Upper lobe of left lung (tissue), 4 donors: ENCODE data around the gene ANKRD60.

Experiments used
- EP300 ChIP-seq, 4 donors: sonication (generic); formaldehyde crosslinking; IDR thresholded peaks; one replicate each; pipeline ENCODE4 v1.5.1; 2017; ENCODE audit warnings: antibody characterized with exemption in 4 of 4, control low read depth in 2 of 4
- POLR2A ChIP-seq, 4 donors: fragments of 450-650 bp; IDR thresholded peaks; one replicate each; pipeline ENCODE4 v1.5.1; 2016 to 2017; ENCODE audit warnings: antibody characterized with exemption in 4 of 4, mild to moderate bottlenecking in 2 of 4
- POLR2AphosphoS5 ChIP-seq, 2 donors: sonication (generic); formaldehyde crosslinking; IDR thresholded peaks; one replicate each; pipeline ENCODE4 v1.5.1; 2017; ENCODE audit warnings: antibody characterized with exemption in 2 of 2
- TF ChIP-seq, protein P1 (sequence below), 6 experiments: fragments of 450-650 bp in 4 of 6; fragments of 200-600 bp in 2 of 6; sonication (generic) in 2 of 6; IDR thresholded peaks; one replicate each; pipeline ENCODE4 v1.5.1; 2016 to 2019; ENCODE audit warnings: antibody characterized with exemption in 6 of 6

GRCh38 chr20:58179432-58180099, 48.9 kb downstream of the ANKRD60 start:
- TF ChIP-seq POLR2AphosphoS5 (IDR thresholded peaks at IDR 0.05) (no peak), EP300 (IDR thresholded peaks at IDR 0.05) (no peak), POLR2A (IDR thresholded peaks at IDR 0.05) (no peak)
- TF ChIP-seq, protein P1, sequence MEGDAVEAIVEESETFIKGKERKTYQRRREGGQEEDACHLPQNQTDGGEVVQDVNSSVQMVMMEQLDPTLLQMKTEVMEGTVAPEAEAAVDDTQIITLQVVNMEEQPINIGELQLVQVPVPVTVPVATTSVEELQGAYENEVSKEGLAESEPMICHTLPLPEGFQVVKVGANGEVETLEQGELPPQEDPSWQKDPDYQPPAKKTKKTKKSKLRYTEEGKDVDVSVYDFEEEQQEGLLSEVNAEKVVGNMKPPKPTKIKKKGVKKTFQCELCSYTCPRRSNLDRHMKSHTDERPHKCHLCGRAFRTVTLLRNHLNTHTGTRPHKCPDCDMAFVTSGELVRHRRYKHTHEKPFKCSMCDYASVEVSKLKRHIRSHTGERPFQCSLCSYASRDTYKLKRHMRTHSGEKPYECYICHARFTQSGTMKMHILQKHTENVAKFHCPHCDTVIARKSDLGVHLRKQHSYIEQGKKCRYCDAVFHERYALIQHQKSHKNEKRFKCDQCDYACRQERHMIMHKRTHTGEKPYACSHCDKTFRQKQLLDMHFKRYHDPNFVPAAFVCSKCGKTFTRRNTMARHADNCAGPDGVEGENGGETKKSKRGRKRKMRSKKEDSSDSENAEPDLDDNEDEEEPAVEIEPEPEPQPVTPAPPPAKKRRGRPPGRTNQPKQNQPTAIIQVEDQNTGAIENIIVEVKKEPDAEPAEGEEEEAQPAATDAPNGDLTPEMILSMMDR (IDR thresholded peaks at IDR 0.05) = peak; percentile 97 to 99 (median 98)
